Caco-2 (cell line): ENCODE measurements around the gene MANBA. TPM values are rescaled to one million over a fixed set of nuclear protein-coding genes. Genes with fewer than 3 reads are reported as not detected.

Experiments
- BruUV-seq: library from RNA; stranded (reverse); fragments of 400-500 nt; replicated peaks from 2 replicates; lab custom pipeline; 2021; lab: Mats Ljungman, UMichigan
- CTCF ChIA-PET: fragments of 300-600 bp; sonication (Branson Sonifier 250); formaldehyde crosslinking; loops from one replicate; lab custom pipeline; 2022; ENCODE audit warnings: antibody characterized with exemption; lab: Charles Lee
- POLR2A ChIA-PET: fragments of 300-600 bp; sonication (Branson Sonifier 250); formaldehyde crosslinking; loops from one replicate; lab custom pipeline; 2022; ENCODE audit warnings: antibody characterized with exemption; lab: Charles Lee
- DNase-seq, 2 experiments: peaks; one replicate each; pipeline versions ENCODE4 v3.0.0 to v3.0.0-alpha.2; 2020 to 2022
- H3K27me3 ChIP-seq: replicated peaks from 2 replicates; pipeline ENCODE4 v1.6.0; 2011; ENCODE audit warnings: low read length; ENCODE audit not compliant: control insufficient read depth, insufficient read depth
- H3K36me3 ChIP-seq: 2 replicates; pipeline ENCODE4 v1.5.1; 2011; ENCODE audit warnings: low read length; ENCODE audit not compliant: control insufficient read depth, insufficient read depth
- H3K4me1 ChIP-seq: fragments of 250-450 bp; sonication (Bioruptor Pico); 2 replicates; pipeline ENCODE4 v1.5.1; 2020; ENCODE audit warnings: mild to moderate bottlenecking
- H3K4me3 ChIP-seq: 2 replicates; pipeline ENCODE4 v1.5.1; 2011; ENCODE audit warnings: low read depth, mild to moderate bottlenecking, control low read depth, low read length
- H3K9me3 ChIP-seq: fragments of 250-450 bp; sonication (Bioruptor Pico); 2 replicates; pipeline ENCODE4 v1.5.1; 2020; ENCODE audit warnings: mild to moderate bottlenecking, moderate library complexity
- H3K27ac Mint-ChIP-seq: one replicate; pipeline ENCODE4 v1.8.0; 2022; ENCODE audit warnings: mixed read lengths; ENCODE audit not compliant: unreplicated experiment
- H3K27me3 Mint-ChIP-seq: one replicate; pipeline ENCODE4 v1.8.0; 2022; ENCODE audit warnings: mixed read lengths; ENCODE audit not compliant: insufficient read depth, unreplicated experiment
- H3K36me3 Mint-ChIP-seq: one replicate; pipeline ENCODE4 v1.8.0; 2022; ENCODE audit warnings: mild to moderate bottlenecking, mixed read lengths; ENCODE audit not compliant: insufficient read depth, unreplicated experiment
- H3K4me1 Mint-ChIP-seq: one replicate; pipeline ENCODE4 v1.8.0; 2022; ENCODE audit warnings: low read depth, mixed read lengths; ENCODE audit not compliant: unreplicated experiment
- H3K4me3 Mint-ChIP-seq: one replicate; pipeline ENCODE4 v1.8.0; 2022; ENCODE audit warnings: mild to moderate bottlenecking, moderate library complexity, mixed read lengths; ENCODE audit not compliant: unreplicated experiment
- H3K9me3 Mint-ChIP-seq: one replicate; pipeline ENCODE4 v1.8.0; 2022; ENCODE audit warnings: mixed read lengths; ENCODE audit not compliant: unreplicated experiment
- intact Hi-C: fragments of 100-400 bp; cut with micrococcal nuclease; formaldehyde crosslinking; loops from one replicate; pipeline ENCODE4 v1.10.0; 2022; ENCODE audit not compliant: unreplicated experiment
- total RNA-seq: library from RNA; stranded (reverse); gene quantifications from 2 replicates; pipeline ENCODE4 v1.2.3, GENCODE V29; 2022
- TF ChIP-seq, protein P1 (sequence below), 2 experiments: fragments of 200-600 bp in 1 of 2; IDR thresholded peaks; 1 replicate in 1 of 2; 2 replicates in 1 of 2; pipeline versions ENCODE4 v1.5.1 to v1.8.0; 2011 to 2022; ENCODE audit warnings: antibody characterized with exemption in 1 of 2, control low read depth in 1 of 2, inconsistent platforms in 1 of 2, low read depth in 1 of 2, low read length in 1 of 2, mild to moderate bottlenecking in 1 of 2, moderate library complexity in 1 of 2; ENCODE audit not compliant: insufficient read depth in 1 of 2, severe bottlenecking in 1 of 2, unreplicated experiment in 1 of 2

MANBA gene
- total RNA-seq, 1 experiment from 2014 or later = 53.5 TPM

- CTCF ChIA-PET = interaction anchor here (0.6 kb wide), 1 partner anchor 184 kb away, joined by 4 read pairs; no protein-coding TSS in a partner anchor
- H3K27me3 Mint-ChIP-seq = no peaks in the 10 kb centered on the region
- TF ChIP-seq, protein P1, sequence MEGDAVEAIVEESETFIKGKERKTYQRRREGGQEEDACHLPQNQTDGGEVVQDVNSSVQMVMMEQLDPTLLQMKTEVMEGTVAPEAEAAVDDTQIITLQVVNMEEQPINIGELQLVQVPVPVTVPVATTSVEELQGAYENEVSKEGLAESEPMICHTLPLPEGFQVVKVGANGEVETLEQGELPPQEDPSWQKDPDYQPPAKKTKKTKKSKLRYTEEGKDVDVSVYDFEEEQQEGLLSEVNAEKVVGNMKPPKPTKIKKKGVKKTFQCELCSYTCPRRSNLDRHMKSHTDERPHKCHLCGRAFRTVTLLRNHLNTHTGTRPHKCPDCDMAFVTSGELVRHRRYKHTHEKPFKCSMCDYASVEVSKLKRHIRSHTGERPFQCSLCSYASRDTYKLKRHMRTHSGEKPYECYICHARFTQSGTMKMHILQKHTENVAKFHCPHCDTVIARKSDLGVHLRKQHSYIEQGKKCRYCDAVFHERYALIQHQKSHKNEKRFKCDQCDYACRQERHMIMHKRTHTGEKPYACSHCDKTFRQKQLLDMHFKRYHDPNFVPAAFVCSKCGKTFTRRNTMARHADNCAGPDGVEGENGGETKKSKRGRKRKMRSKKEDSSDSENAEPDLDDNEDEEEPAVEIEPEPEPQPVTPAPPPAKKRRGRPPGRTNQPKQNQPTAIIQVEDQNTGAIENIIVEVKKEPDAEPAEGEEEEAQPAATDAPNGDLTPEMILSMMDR (IDR thresholded peaks at IDR 0.05; ENCODE audit: insufficient read depth in 1 of 2, low read depth in 1 of 2, low read length in 1 of 2, severe bottlenecking in 1 of 2, unreplicated experiment in 1 of 2) = no peak
- H3K36me3 ChIP-seq = no peaks in the 10 kb centered on the region
- no peak overlapping the region for H3K4me3 ChIP-seq
- no peaks in the 10 kb centered on the region for H3K4me1 ChIP-seq
- no peak for DNase-seq
- H3K36me3 Mint-ChIP-seq = peaks cover 41% of the 10 kb centered on the region
- no peaks in the 10 kb centered on the region for H3K4me1 Mint-ChIP-seq
- BruUV-seq = no TSS peak
- no peaks in the 10 kb centered on the region for H3K27me3 ChIP-seq
- H3K4me3 Mint-ChIP-seq = no peak overlapping the region
- H3K27ac Mint-ChIP-seq = no peak overlapping the region
- no peaks in the 10 kb centered on the region for H3K9me3 Mint-ChIP-seq
- POLR2A ChIA-PET = interaction anchor here (0.6 to 0.7 kb wide), 2 partner anchors 11 to 138 kb away, joined by 3 read pairs; no protein-coding TSS in a partner anchor
- no peaks in the 10 kb centered on the region for H3K9me3 ChIP-seq
- intact Hi-C loops = no loop called here
These were observed 128.3 kb downstream of the MANBA start for GRCh38 chr4:102632241-102633065.

GRCh38 chr4:102631616-102632015, 129.2 kb downstream of the MANBA start:
- Histone ChIP-seq H3K9me3 (no peaks in the 10 kb centered on the region), H3K4me3 (no peak overlapping the region), H3K4me1 (no peaks in the 10 kb centered on the region), H3K36me3 (no peaks in the 10 kb centered on the region), H3K27me3 (no peaks in the 10 kb centered on the region)
- Mint-ChIP-seq H3K27ac (no peak overlapping the region), H3K4me3 (no peak overlapping the region), H3K27me3 (no peaks in the 10 kb centered on the region), H3K4me1 (no peaks in the 10 kb centered on the region), H3K9me3 (no peaks in the 10 kb centered on the region), H3K36me3 (peaks cover 33% of the 10 kb centered on the region)
- intact Hi-C loops = no loop called here
- POLR2A ChIA-PET = no interaction called here
- TF ChIP-seq, protein P1 (IDR thresholded peaks at IDR 0.05; ENCODE audit: insufficient read depth in 1 of 2, low read depth in 1 of 2, low read length in 1 of 2, severe bottlenecking in 1 of 2, unreplicated experiment in 1 of 2) = no peak
- BruUV-seq = TSS peak; percentile 88
- CTCF ChIA-PET = no interaction called here
- DNase-seq = no peak

GRCh38 chr4:102629673-102630072, 131.1 kb downstream of the MANBA start:
- POLR2A ChIA-PET = no interaction called here
- H3K4me3 ChIP-seq = no peak overlapping the region
- CTCF ChIA-PET = no interaction called here
- no peaks in the 10 kb centered on the region for H3K36me3 ChIP-seq
- H3K9me3 ChIP-seq = no peaks in the 10 kb centered on the region
- H3K27ac Mint-ChIP-seq = peak overlapping the region; percentile 34
- H3K27me3 Mint-ChIP-seq = no peaks in the 10 kb centered on the region
- peaks cover 8% of the 10 kb centered on the region for H3K4me1 Mint-ChIP-seq
- H3K4me1 ChIP-seq = peaks cover 5% of the 10 kb centered on the region
- H3K27me3 ChIP-seq = no peaks in the 10 kb centered on the region
- no peak overlapping the region for H3K4me3 Mint-ChIP-seq
- intact Hi-C loops = loop anchor here (10.0 kb wide), 1 partner anchor 285 kb away; the partner anchor contains the start of gene SLC39A8
- DNase-seq = no peak
- no TSS peak for BruUV-seq
- H3K9me3 Mint-ChIP-seq = no peaks in the 10 kb centered on the region
- TF ChIP-seq, protein P1 (IDR thresholded peaks at IDR 0.05; ENCODE audit: insufficient read depth in 1 of 2, low read depth in 1 of 2, low read length in 1 of 2, severe bottlenecking in 1 of 2, unreplicated experiment in 1 of 2) = no peak
- peaks cover 28% of the 10 kb centered on the region for H3K36me3 Mint-ChIP-seq
